Activated T-cell treated with anti-CD3 and anti-CD28 coated beads, Interleukin-2, amount 50 U/mL, for 24 hours (primary cell): ENCODE results near the gene RER1.

Experiments used
- DNase-seq: peaks from one replicate; pipeline ENCODE4 v3.0.0-alpha.2; 2020
- H3K27ac Mint-ChIP-seq: 2 replicates; pipeline ENCODE4 v1.8.0; 2020; ENCODE audit warnings: mild to moderate bottlenecking, mixed read lengths
- H3K27me3 Mint-ChIP-seq: 2 replicates; pipeline ENCODE4 v1.8.0; 2020; ENCODE audit warnings: mixed read lengths
- H3K36me3 Mint-ChIP-seq: 2 replicates; pipeline ENCODE4 v1.8.0; 2020; ENCODE audit warnings: low read depth, mixed read lengths
- H3K4me1 Mint-ChIP-seq: 2 replicates; pipeline ENCODE4 v1.8.0; 2020; ENCODE audit warnings: low read depth, mixed read lengths
- H3K4me3 Mint-ChIP-seq: 2 replicates; pipeline ENCODE4 v1.8.0; 2020; ENCODE audit warnings: mild to moderate bottlenecking, moderate library complexity, mixed read lengths
- H3K9me3 Mint-ChIP-seq: 2 replicates; pipeline ENCODE4 v1.8.0; 2020; ENCODE audit warnings: mixed read lengths

Gene RER1

DNA sequence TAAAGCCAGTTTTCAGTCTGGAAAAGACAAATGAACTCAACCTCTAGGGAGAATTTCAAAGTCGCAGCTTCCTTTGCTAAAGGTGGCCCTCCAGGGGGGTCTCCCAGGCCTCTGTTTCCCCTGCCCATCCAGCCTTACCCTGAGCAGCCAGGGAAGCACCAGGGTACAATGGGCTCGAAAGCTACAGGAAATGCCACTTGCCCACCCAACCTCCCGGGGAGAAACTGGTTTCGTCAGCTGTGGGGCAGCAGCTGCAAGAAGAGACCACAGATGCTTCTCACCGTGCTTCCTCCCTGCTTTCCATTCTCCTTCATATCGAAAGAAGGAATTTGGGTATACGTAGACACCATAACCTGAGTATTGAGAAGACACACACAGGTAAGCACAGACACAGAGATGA is 2.0 kb upstream of the RER1 start:
- no peaks in the 10 kb centered on the region for H3K27me3 Mint-ChIP-seq
- no peaks in the 10 kb centered on the region for H3K9me3 Mint-ChIP-seq
- DNase-seq, result no peak
- H3K27ac Mint-ChIP-seq, result peak overlapping the region; percentile 79
- peaks cover 52% of the 10 kb centered on the region for H3K36me3 Mint-ChIP-seq
- H3K4me3 Mint-ChIP-seq, result peak overlapping the region; percentile 84
- H3K4me1 Mint-ChIP-seq, result peaks cover 33% of the 10 kb centered on the region

- peaks cover 44% of the 10 kb centered on the region for H3K4me1 Mint-ChIP-seq
Measured at GRCh38 chr1:2391931-2392509, 379 bp downstream of the RER1 start.

DNA sequence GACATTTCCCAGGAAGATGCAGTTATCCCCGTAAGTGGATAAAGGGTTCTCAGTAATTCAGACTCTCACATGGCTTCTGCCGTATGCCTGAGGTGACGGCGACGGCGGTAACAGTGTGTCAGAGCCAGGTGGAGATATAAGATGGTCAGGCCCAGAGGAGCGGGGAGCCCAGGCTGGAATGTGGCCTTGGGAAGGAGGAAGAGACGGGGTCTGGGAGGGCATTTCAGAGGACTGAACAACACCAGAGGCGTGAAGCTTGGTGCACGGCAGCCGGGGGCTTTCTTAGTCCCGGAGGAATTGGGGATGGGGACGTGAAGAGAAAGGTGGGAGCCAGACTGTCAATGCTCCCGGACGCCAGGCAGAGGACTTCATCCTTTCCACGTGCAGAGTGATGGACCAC is 1.0 kb downstream of the RER1 start:
- H3K9me3 Mint-ChIP-seq, result no peaks in the 10 kb centered on the region
- H3K4me1 Mint-ChIP-seq, result peaks cover 46% of the 10 kb centered on the region
- peak overlapping the region; percentile 93 for H3K27ac Mint-ChIP-seq
- H3K4me3 Mint-ChIP-seq, result peak overlapping the region; percentile 89
- peaks cover 66% of the 10 kb centered on the region for H3K36me3 Mint-ChIP-seq
- no peak for DNase-seq
- H3K27me3 Mint-ChIP-seq, result no peaks in the 10 kb centered on the region

More at GRCh38 chr1:2391931-2392509, 379 bp downstream of the RER1 start:
- Mint-ChIP-seq H3K36me3 (peaks cover 64% of the 10 kb centered on the region), H3K27me3 (no peaks in the 10 kb centered on the region), H3K4me3 (peak overlapping the region; percentile 89), H3K9me3 (no peaks in the 10 kb centered on the region), H3K27ac (peak overlapping the region; percentile 93)
- DNase-seq, result peak; percentile 48

DNA sequence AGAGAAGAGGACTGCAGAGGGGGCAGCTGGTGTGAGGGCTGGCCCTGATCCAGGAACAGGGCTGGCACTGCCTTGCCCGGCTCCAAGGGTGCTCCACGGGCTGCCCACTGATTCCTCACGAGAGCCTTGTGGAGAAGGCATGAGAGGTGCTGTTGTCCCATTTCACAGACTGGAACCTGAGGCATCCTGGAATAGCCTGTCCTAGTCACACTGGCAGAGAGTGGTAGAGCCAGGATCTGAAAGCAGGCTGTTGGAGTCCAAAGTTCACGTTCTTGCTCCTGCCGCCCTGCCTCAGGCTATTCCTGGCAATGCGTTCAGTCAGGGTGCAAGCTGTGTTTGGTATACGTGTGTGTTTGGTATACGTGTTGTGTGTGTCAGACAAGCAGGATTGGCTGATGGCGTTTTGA is 1.8 kb downstream of the RER1 start:
- Mint-ChIP-seq H3K27ac (peak overlapping the region; percentile 93), H3K36me3 (peaks cover 65% of the 10 kb centered on the region), H3K9me3 (no peaks in the 10 kb centered on the region), H3K4me1 (peaks cover 46% of the 10 kb centered on the region), H3K4me3 (peak overlapping the region; percentile 89), H3K27me3 (no peaks in the 10 kb centered on the region)
- DNase-seq, result no peak

- Mint-ChIP-seq H3K36me3 (peaks cover 72% of the 10 kb centered on the region), H3K27ac (peak overlapping the region; percentile 93), H3K9me3 (no peaks in the 10 kb centered on the region), H3K4me3 (peak overlapping the region; percentile 89), H3K27me3 (no peaks in the 10 kb centered on the region), H3K4me1 (peaks cover 50% of the 10 kb centered on the region)
- no peak for DNase-seq
Measured at GRCh38 chr1:2394220-2394619, 2.6 kb downstream of the RER1 start.

DNA sequence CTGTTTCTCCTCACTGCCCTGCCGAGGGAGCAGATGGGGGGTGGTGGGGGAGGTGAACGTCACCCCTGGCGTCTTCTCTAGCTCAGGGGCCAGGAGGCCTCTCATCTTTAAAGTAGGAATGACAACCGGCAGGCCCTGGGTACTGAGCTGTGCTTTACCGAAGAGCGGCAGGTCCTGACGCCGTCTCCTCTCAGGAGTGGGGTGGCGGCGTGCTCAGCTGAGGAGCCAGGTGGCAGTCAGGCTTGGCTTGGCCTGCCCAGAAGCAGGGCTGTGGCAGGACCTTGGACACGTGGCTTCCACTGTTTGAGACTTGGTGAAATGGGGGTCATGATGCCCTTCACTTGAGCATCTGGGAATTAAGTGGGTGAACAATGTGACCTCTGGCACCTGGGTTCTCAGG is 3.1 kb downstream of the RER1 start:
- Mint-ChIP-seq H3K27ac (peak overlapping the region; percentile 85), H3K4me3 (no peak overlapping the region), H3K9me3 (no peaks in the 10 kb centered on the region), H3K36me3 (peaks cover 77% of the 10 kb centered on the region), H3K4me1 (peaks cover 50% of the 10 kb centered on the region), H3K27me3 (no peaks in the 10 kb centered on the region)
- DNase-seq, result no peak

DNA sequence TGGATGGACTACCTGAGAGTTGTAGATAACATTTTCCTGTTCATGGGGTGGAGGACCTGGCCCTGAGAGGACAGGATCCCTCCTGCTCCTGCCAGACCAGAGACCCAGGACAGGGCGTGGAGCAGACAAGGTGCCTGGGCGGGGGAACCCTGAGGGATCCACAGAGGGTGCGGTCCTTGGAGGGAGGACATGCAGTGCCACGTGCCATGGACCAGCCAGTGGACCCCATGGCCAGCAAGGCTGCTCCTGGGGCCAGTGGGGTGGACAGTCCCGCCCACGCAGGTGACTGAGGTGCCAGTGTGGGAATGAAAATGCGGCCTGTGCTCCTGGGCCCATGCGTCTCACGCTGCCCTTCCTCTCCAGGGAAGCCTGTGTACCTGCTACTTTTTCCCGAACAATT is 3.6 kb downstream of the RER1 start:
- H3K27ac Mint-ChIP-seq, result peak overlapping the region; percentile 85
- H3K4me1 Mint-ChIP-seq, result peaks cover 48% of the 10 kb centered on the region
- no peaks in the 10 kb centered on the region for H3K27me3 Mint-ChIP-seq
- no peak overlapping the region for H3K4me3 Mint-ChIP-seq
- peaks cover 82% of the 10 kb centered on the region for H3K36me3 Mint-ChIP-seq
- no peak for DNase-seq
- H3K9me3 Mint-ChIP-seq, result no peaks in the 10 kb centered on the region

DNA sequence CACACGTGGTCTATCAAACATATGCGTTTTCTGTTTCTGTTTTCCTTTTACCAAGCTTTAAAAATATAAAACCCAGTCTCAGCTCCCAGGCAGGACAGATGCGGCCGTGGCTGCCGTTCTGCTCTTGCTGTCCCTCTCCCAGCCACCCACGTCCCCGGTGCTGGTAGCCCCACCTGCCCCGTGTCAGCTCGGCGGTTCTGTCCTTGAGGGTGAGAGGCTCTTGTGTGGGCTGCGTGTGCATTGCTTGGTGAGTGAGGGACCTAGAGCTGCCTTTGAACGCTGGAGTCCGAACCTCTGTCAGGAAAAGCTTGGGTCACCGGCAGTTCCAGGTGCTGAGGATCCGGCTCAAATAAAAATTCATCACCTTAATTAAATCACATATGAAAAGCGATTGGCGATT is 4.4 kb downstream of the RER1 start:
- H3K4me3 Mint-ChIP-seq, result no peak overlapping the region
- H3K36me3 Mint-ChIP-seq, result peaks cover 86% of the 10 kb centered on the region
- DNase-seq, result no peak
- H3K4me1 Mint-ChIP-seq, result peaks cover 51% of the 10 kb centered on the region
- H3K27me3 Mint-ChIP-seq, result no peaks in the 10 kb centered on the region
- peak overlapping the region; percentile 47 for H3K27ac Mint-ChIP-seq
- no peaks in the 10 kb centered on the region for H3K9me3 Mint-ChIP-seq

- no peak for DNase-seq
- peak overlapping the region; percentile 57 for H3K27ac Mint-ChIP-seq
- no peaks in the 10 kb centered on the region for H3K27me3 Mint-ChIP-seq
- H3K36me3 Mint-ChIP-seq, result peaks cover 88% of the 10 kb centered on the region
- H3K9me3 Mint-ChIP-seq, result no peaks in the 10 kb centered on the region
- H3K4me3 Mint-ChIP-seq, result no peak overlapping the region
- peaks cover 51% of the 10 kb centered on the region for H3K4me1 Mint-ChIP-seq
Measured at GRCh38 chr1:2396476-2396875, 4.8 kb downstream of the RER1 start.

DNA sequence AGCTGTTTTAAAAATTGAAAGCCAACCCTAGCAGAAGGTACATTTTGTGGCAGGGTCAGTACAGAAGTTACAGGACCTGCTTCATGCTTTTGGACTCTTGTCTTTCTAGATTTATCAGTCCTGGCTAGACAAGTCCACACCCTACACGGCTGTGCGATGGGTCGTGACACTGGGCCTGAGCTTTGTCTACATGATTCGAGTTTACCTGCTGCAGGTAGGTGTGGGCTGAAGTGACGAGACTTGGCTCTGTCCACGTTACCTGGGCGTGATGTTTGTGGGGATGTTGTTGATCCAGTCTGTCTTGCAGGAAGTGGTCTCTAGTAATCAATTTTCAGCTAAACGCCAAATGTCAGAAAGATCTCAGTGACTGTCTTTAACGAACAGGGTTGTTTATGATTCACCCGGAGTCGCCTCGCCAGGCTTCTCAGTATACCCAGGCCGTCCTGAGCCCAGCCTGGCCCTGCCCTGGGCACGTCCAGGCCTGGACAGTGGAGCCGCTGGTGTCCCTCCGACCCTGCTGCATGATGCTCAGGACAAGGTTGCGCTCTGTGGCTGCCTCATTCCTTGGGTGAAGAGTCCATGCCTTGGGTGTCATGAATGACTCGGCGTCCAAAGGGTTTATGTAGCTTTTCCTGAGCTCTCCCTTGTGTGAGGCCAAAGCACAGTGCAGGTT is 5.5 kb downstream of the RER1 start:
- Mint-ChIP-seq H3K36me3 (peaks cover 95% of the 10 kb centered on the region), H3K9me3 (no peaks in the 10 kb centered on the region), H3K4me3 (no peak overlapping the region), H3K27ac (peak overlapping the region; percentile 57), H3K27me3 (no peaks in the 10 kb centered on the region), H3K4me1 (peaks cover 51% of the 10 kb centered on the region)
- DNase-seq, result no peak

DNA sequence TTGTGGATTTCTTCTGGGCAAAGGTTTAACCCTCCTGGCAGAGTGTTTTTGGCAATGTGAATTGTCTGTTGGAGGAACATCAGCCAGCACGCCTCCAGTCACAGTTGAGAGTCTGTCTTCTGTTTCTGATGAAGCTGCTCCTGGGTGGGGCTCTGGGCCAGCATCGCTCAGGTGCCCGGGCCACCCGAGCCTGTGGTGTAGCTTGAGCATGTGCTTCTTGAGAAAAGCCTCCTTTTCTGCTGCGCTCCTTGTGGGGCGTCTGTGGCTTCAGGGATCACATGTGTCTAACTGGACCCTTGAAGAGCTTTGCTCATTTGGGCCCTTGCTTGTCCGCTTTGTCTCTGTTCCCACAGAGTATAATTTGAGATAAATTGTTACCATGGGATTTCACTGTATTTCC is 7.2 kb downstream of the RER1 start:
- peak overlapping the region; percentile 71 for H3K27ac Mint-ChIP-seq
- peaks cover 34% of the 10 kb centered on the region for H3K4me1 Mint-ChIP-seq
- no peaks in the 10 kb centered on the region for H3K9me3 Mint-ChIP-seq
- H3K4me3 Mint-ChIP-seq, result no peak overlapping the region
- DNase-seq, result no peak
- H3K36me3 Mint-ChIP-seq, result peaks cover 95% of the 10 kb centered on the region
- no peaks in the 10 kb centered on the region for H3K27me3 Mint-ChIP-seq

GRCh38 chr1:2399890-2400575 is 8.4 kb downstream of the RER1 start:
- Mint-ChIP-seq H3K4me3 (no peak overlapping the region), H3K27ac (peak overlapping the region; percentile 76), H3K9me3 (no peaks in the 10 kb centered on the region), H3K27me3 (no peaks in the 10 kb centered on the region), H3K4me1 (peaks cover 22% of the 10 kb centered on the region), H3K36me3 (peaks cover 95% of the 10 kb centered on the region)
- no peak for DNase-seq

DNA sequence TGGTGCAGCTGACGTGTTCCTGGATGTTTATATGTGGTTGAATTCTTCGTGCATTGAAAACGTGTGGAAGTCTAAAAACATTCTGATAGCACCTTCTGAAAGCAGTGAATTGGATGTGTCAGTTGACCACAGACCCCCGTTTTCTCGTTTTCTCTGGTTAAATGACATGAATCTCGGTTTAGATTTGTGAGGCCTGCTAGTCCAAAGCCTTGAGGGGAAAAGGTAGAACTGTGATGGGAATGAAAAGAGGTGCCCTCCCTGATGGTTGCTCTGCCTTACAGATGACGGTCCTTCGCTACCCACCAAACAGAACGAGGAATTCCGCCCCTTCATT is 8.9 kb downstream of the RER1 start:
- Mint-ChIP-seq H3K27ac (peak overlapping the region; percentile 76), H3K9me3 (no peaks in the 10 kb centered on the region), H3K4me3 (no peak overlapping the region), H3K4me1 (peaks cover 20% of the 10 kb centered on the region), H3K36me3 (peaks cover 95% of the 10 kb centered on the region), H3K27me3 (no peaks in the 10 kb centered on the region)
- no peak for DNase-seq

DNA sequence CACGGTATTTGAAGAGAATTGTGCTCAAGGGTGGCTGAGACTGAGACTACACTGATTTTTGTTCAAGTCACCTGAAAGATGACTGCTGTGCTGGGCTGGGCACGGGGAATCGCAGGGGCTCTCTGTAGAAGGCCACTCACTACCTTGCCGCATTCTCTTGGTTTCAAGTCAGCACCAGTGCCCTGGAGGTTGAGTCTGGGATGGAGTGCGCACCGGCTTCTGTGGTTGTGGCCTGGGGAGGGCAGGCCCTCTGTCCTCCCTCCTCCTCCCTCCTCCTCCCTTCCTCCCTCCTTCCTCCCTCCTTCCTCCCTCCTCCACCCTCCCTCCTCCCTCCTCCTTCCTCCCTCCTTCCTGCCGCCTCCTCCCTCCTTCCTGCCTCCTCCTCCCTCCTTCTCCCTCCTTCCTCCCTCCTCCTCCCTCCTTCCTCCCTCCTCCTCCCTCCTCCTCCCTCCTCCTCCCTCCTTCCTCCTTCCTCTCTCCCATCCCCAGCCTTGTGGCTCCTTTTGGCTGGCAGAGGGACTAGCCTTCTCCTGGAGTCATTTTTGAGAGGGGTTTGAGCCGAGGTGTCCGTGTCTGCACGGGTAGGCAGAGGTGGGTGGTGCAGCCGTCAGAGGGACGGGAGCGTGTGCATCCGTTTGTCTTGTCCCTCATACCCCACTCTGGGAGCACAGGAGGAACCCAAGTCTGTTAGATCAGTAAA is 9.5 kb downstream of the RER1 start:
- H3K4me3 Mint-ChIP-seq, result no peak overlapping the region

DNA sequence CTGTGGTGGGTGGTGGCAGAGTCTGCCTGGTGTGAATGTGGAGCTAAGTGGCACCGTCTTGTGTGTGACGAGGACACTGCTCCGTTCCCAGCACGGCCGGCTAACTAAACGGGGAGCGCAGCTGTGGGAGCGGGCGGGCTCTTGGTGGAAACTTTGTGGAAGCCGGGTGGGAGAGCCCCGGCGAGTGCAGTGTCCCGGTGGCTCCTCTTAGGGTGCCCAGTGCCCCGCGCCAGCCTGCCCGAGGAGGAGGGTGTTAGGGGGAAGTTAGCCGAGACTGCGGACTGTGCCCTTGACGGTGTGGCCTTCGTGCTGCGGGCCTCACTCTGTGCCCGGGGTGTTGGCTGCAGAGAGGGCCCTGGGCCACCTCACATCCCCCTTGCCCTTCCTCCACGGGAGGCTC is 10.8 kb downstream of the RER1 start:
- Mint-ChIP-seq H3K27me3 (no peaks in the 10 kb centered on the region), H3K9me3 (no peaks in the 10 kb centered on the region), H3K36me3 (peaks cover 95% of the 10 kb centered on the region), H3K4me1 (peaks cover 13% of the 10 kb centered on the region), H3K27ac (peak overlapping the region; percentile 23), H3K4me3 (no peak overlapping the region)
- DNase-seq, result no peak

More for the DNA sequence above, 9.5 kb downstream of the RER1 start:
- H3K27me3 Mint-ChIP-seq, result no peaks in the 10 kb centered on the region
- H3K9me3 Mint-ChIP-seq, result no peaks in the 10 kb centered on the region
- peaks cover 94% of the 10 kb centered on the region for H3K36me3 Mint-ChIP-seq
- DNase-seq, result no peak
- peak overlapping the region; percentile 76 for H3K27ac Mint-ChIP-seq
- peaks cover 20% of the 10 kb centered on the region for H3K4me1 Mint-ChIP-seq
